Raji (cell line): ENCODE measurements around the gene YEATS2.

Experiments used
- POLR2A ChIP-seq: IDR thresholded peaks from 2 replicates; pipeline ENCODE4 v1.6.1; 2011; ENCODE audit warnings: low read depth, low read length, control low read depth; ENCODE audit not compliant: insufficient read depth

YEATS2 gene

DNA sequence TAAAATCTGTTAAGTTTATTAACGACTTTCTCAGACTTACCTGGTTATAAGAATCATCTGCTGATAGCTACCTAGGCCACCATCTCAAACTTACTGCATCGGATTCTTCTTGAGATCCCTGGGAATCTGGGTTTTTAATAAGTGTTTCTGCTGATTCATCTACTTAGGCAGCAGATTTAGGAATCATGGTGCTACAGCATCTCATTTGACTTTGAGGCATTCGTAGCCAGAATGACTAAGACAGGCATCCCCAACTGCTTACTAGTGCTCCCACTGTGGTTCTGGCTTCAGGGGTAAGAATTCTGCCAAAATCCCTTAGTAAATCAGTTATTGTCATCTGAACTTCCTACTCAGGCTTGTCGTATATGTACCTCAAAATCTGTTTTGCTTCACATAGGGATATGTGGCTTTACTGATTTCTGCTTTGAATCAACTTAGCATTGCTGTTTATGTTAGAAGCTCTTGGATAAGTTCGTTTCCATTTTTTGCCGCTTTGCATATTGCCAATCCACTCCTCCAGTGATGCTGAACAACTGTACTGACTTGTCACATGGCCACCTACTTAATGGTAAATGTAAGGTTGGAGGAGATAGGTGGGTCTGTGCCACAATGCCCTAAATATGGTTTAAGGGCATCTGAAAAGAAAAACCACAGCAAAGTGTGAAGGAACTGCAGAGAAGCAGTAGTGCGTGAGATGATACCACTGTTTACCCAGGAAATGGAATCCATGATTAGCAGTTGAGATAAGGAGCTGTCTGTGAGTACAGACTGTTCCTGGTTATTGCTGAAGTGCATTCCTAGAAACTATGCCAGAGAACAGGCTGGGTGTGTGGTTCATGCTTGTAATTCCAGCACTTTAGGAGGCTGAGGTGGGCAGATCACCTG is 67.5 kb downstream of the YEATS2 start:
- TF ChIP-seq POLR2A, result no peak

DNA sequence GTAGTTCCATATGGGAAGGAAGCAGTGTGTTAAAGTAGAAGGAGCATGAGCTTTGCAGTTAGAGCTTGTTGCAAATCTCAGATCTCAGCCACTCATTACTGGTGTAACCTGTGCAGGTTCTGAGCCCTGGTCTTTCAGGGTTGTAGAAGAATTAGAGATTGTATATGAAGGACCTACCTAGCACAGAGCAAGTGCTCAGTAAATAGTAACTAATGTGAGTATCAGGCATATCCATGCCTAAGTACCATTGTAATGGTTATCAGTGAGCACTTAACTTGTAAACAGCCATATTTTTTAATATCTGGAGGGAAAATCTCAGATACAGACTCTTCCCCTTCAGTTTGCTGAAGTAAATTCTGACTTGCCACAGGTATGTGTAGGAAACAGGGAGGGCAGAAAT is 68.5 kb downstream of the YEATS2 start:
- TF ChIP-seq POLR2A, result no peak

DNA sequence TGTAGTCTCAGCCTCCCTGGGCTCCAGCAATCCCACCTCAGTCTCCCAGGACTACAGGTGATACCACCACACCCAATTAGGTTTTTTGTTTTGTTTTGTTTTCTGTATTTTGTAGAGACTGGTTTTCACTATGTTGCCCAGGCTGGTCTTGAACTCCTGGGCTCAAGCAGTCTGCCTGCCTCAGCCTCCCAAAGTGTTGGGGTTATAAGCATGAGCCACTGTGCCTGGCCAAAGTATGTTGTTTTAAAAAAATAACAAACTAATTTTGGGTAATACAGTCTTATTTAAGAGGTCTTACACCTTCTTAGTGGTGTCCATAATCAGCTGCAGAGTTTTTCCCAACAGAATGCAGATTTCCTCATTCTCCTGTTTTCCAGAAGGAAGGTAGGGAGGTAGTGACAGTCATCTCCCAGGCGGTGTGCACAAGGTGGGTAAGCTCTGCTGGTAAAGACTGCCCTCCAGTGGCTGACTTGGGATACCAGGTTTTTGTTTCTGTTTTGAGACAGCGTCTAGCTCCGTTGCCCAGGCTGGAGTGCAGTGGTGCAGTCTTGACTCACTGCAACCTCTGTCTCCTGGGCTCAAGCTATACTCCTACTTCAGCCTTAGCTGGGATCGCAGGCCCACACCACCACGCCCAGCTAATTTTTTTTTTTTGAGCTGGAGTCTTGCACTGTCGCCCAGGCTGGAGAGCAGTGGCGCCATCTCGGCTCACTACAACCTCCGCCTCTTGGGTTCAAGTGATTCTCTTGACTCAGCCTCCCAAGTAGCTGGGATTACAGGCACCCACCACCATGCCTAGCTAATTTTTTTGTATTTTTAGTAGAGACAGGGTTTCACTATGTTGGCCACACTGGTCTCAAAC is 69.4 kb downstream of the YEATS2 start:
- TF ChIP-seq POLR2A, result no peak

DNA sequence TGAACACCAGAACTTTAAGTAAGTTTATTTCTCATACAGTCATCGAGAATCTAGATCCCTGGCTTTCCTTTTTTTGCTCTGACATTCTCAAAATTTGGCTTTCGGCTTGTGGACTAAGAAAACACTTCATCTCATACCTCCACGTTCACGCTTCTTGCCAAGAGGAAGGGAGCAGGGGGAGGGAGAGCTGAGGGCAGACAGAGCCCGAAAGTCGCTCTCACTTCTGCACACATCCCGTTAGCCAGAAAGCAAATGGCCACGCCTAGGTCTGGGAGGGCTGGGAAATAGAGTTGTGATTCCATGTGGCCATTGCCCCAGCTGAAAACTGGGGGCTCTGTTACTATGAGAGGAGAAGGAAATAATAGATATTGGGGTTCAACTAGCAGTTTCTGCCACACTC is 70.5 kb downstream of the YEATS2 start:
- no peak for TF ChIP-seq POLR2A

- TF ChIP-seq POLR2A, result no peak
Measured at GRCh38 chr3:183769453-183769852, 71.9 kb downstream of the YEATS2 start.

DNA sequence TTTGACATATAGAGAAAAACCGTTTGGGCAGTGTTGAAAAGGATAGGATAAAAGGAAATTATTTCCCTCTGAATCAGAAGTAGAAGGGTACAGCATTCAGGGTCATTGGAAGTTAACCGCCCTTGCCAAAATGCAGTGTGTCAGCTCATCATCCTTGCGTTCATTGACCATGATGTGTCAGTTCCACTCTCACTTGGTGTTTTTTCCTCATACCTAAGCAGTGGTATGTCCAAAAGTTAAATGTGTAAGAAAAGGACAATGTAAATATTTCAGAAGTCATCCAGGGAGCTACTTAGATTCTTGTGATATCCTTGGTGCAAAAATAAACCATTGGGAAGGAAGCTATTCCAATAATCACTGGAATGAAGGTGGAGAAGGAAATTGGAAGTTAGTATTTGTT is 77.0 kb downstream of the YEATS2 start:
- no peak for TF ChIP-seq POLR2A

- no peak for TF ChIP-seq POLR2A
Measured at GRCh38 chr3:183775781-183776180, 78.2 kb downstream of the YEATS2 start.

DNA sequence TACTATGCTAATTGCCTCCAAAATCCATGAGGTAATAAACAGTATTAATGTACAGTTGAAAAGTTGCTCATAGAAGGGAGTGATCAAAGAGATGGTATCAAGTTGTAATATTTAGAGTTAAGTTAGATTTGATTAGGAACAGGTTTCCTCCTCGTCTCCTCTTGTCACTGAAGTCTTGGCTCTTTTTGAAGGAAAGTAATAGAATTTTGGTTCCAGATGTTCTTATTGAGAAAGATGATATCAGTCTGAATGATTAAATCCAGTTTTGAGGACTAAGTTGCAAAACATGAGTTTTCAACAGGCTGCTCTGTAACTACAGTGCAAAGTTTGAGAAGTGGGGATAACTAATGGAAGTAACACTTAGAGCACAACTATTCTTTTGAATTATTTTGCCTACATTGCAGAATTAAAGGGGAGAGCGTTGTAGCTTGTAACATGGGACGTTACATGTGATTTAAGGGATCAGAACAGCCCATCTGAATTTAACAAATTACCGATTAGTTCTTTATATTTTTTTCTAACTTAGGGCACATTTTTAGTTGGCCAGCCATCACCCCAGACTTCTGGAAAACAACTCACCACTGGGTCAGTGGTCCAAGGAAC is 79.5 kb downstream of the YEATS2 start:
- no peak for TF ChIP-seq POLR2A

DNA sequence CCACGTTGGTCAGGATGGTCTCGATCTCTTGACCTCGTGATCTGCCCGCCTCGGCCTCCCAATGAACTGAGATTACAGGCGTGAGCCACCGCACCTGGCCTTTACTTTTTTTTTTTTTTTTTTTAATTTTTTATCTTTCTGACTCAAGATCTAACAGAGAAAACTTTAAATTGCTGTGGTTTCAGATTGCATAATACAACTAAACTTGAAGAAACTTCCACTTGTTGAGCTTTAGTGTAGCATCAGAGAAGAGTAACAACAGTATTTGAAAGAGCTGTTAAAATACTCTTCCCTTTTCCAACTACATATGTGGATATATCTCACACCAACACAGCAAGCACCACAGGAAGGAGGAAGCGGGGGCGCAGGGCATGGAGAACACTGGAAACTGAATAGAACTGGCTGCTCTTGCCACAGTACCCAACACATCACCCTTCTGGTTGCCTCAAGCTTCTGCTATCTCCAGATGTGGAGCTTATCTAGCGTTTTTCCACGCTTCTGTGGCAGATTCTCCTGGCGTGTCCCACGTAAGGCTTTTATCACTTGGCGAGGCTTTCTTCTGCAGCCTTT is 82.4 kb downstream of the YEATS2 start:
- no peak for TF ChIP-seq POLR2A

GRCh38 chr3:183781246-183781645 is 83.6 kb downstream of the YEATS2 start:
- TF ChIP-seq POLR2A, result no peak

DNA sequence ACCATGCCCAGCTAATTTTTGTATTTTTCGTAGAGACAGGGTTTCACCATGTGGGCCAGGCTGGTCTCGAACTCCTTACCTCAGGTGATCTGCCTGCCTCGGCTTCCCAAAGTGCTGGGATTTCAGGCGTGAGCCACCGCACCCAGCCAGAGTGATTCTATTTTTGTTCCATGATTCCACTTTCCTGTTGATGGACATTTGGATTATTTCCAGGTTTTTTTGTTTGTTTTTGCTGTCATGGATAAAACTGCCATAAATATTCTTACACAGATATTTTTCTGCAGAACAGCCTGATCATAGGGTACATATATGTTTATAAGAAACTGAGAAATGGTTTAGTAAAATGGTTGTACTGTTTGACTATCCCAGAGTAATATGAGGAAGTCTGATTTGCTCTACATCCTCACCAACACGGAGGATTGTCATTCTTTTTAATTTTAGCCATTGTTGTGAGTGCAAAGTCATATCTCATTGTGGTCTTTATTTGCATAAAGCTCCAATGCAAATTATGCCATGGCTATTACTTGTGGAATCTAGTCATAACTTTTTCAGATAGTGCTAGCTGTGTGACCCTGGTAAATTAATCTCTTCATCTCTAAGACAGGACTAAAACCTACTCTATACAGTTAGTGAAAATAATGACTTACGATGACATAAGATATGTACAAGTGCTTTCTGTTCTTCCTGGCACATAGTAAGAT is 85.1 kb downstream of the YEATS2 start:
- TF ChIP-seq POLR2A, result no peak

- TF ChIP-seq POLR2A, result no peak
Measured at GRCh38 chr3:183789826-183790225, 92.2 kb downstream of the YEATS2 start.

- TF ChIP-seq POLR2A, result no peak
Measured at GRCh38 chr3:183790700-183791099, 93.1 kb downstream of the YEATS2 start.

DNA sequence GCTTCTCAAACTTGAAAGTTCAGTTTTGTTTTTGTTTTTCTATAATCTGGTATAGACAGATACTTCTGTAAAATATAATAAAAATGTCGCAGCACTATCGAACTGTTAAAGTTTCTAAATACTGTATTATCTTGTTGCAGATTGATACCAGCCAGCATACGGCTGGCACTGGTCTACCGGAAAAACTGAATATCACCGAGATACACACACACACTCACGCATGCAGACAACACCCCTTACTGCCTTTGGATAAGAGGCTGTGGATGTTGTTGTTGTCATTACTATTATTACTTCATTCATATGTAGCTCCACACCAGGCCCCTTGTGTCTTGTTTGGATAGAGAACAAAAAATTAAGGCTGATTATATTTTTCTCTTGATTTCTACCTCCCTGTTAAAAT is 95.4 kb downstream of the YEATS2 start:
- TF ChIP-seq POLR2A, result no peak

DNA sequence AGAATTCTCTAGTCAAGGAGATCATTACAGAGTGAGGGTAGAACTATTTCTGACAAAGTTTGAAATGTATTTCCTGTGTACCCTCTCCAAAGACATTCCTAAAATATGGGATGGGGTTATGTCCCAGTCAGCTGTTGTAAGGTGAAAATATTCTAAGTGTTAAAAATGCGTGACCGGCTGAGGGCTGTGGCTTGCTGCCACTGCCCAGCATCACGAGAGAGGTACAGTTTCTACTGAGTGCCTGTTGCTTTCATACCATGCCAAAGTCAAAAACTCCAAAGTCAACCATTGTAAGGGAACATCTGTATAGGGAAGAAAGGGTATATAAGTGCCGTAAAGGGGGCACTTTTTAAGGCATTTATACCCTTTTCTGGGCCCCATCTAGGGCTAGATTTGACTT is 96.9 kb downstream of the YEATS2 start:
- TF ChIP-seq POLR2A, result no peak
